Retinal pigment epithelial cell (primary cell): ENCODE measurements around the gene CDH13.

Source experiments
- DNase-seq: peaks from one replicate; pipeline ENCODE4 v3.0.0-alpha.2; 2010; ENCODE audit warnings: low read depth
- H3K4me3 ChIP-seq: 2 replicates; pipeline ENCODE4 v1.5.1; 2011; ENCODE audit warnings: mild to moderate bottlenecking, low read length, control low read depth, moderate library complexity
- CTCF ChIP-seq: conservative IDR thresholded peaks from 2 replicates; pipeline ENCODE4 v1.5.1; 2011; ENCODE audit warnings: low read depth, low read length, control low read depth, inconsistent platforms

CDH13 gene

GRCh38 chr16:83513008-83513755 is 886.4 kb downstream of the CDH13 start:
- peak; percentile 57 for DNase-seq
- TF ChIP-seq CTCF, result no peak
- no peak overlapping the region for H3K4me3 ChIP-seq

GRCh38 chr16:83515395-83515794 is 888.6 kb downstream of the CDH13 start:
- H3K4me3 ChIP-seq, result no peak overlapping the region
- no peak for DNase-seq
- TF ChIP-seq CTCF, result no peak

GRCh38 chr16:83516931-83517330 is 890.2 kb downstream of the CDH13 start:
- no peak for DNase-seq
- TF ChIP-seq CTCF, result no peak
- no peak overlapping the region for H3K4me3 ChIP-seq

- no peak for DNase-seq
- no peak overlapping the region for H3K4me3 ChIP-seq
- no peak for TF ChIP-seq CTCF
Observed at GRCh38 chr16:83517398-83517797, 890.6 kb downstream of the CDH13 start.

- no peak for DNase-seq
- no peak overlapping the region for H3K4me3 ChIP-seq
- no peak for TF ChIP-seq CTCF
Observed at GRCh38 chr16:83520596-83520995, 893.8 kb downstream of the CDH13 start.

GRCh38 chr16:83530293-83530692 is 903.5 kb downstream of the CDH13 start:
- TF ChIP-seq CTCF, result no peak
- no peak for DNase-seq
- no peak overlapping the region for H3K4me3 ChIP-seq

- DNase-seq, result no peak
- no peak for TF ChIP-seq CTCF
Observed at GRCh38 chr16:83532634-83533033, 905.9 kb downstream of the CDH13 start.

More at GRCh38 chr16:83532634-83533033, 905.9 kb downstream of the CDH13 start:
- H3K4me3 ChIP-seq, result no peak overlapping the region
